Osteoblast (primary cell): ENCODE measurements around the gene NYAP2. TPM values are rescaled to one million over a fixed set of nuclear protein-coding genes. Genes with fewer than 3 reads are reported as not detected.
A peak's percentile ranks its signal among the peaks of the same experiment; 100 is the strongest.

Source experiments
- DNase-seq: peaks from one replicate; pipeline ENCODE4 v3.0.0; 2011; ENCODE audit warnings: low spot score, mixed read lengths; ENCODE audit not compliant: insufficient read length; ENCODE audit errors: missing footprints
- H2AFZ ChIP-seq: 2 replicates; pipeline ENCODE4 v1.6.0; 2011; ENCODE audit warnings: mild to moderate bottlenecking, low read length
- H3K27ac ChIP-seq: 2 replicates; pipeline ENCODE4 v1.5.1; 2011; ENCODE audit warnings: mild to moderate bottlenecking, low read depth, low read length, moderate library complexity
- H3K27me3 ChIP-seq: 2 replicates; pipeline ENCODE4 v1.6.0; 2012; ENCODE audit warnings: mild to moderate bottlenecking, control low read depth, inconsistent platforms, low read length, moderate library complexity; ENCODE audit not compliant: insufficient read depth
- H3K36me3 ChIP-seq: 2 replicates; pipeline ENCODE4 v1.5.1; 2011; ENCODE audit warnings: mild to moderate bottlenecking, low read length, control low read depth, moderate library complexity; ENCODE audit not compliant: insufficient read depth
- H3K4me1 ChIP-seq: 2 replicates; pipeline ENCODE4 v1.5.1; 2011; ENCODE audit warnings: mild to moderate bottlenecking, low read length, control low read depth, moderate library complexity; ENCODE audit not compliant: insufficient read depth
- H3K4me2 ChIP-seq: 2 replicates; pipeline ENCODE4 v1.6.0; 2011; ENCODE audit warnings: mild to moderate bottlenecking, low read length; ENCODE audit not compliant: insufficient read depth
- H3K4me3 ChIP-seq: fragments of 200-600 bp; sonication (generic); 3 replicates; pipeline ENCODE4 v1.5.1; 2012; ENCODE audit warnings: mild to moderate bottlenecking, low read length, inconsistent platforms; ENCODE audit not compliant: insufficient read depth
- H3K79me2 ChIP-seq: 2 replicates; pipeline ENCODE4 v1.6.0; 2012; ENCODE audit warnings: mild to moderate bottlenecking, low read length, control low read depth, inconsistent platforms; ENCODE audit not compliant: insufficient read depth
- H3K9me3 ChIP-seq: 2 replicates; pipeline ENCODE4 v1.5.1; 2011; ENCODE audit warnings: low read depth, low read length, control low read depth
- H4K20me1 ChIP-seq: 2 replicates; pipeline ENCODE4 v1.6.0; 2012; ENCODE audit warnings: mild to moderate bottlenecking, low read length, control low read depth; ENCODE audit not compliant: insufficient read depth
- CTCF ChIP-seq: IDR thresholded peaks from 2 replicates; pipeline ENCODE4 v1.5.1; 2011; ENCODE audit warnings: mild to moderate bottlenecking, low read depth, low read length, moderate library complexity; ENCODE audit errors: extremely low read depth
- total RNA-seq: library from RNA; depleted of rRNA; stranded (reverse); fragments of >200 nt; gene quantifications from 2 replicates; pipeline ENCODE4 v1.2.3, GENCODE V29; 2012

NYAP2 gene
- total RNA-seq = under 0.01 TPM in 1 of 2 replicates, not detected in the other

- Histone ChIP-seq H3K4me2 (no peak within 1 kb of the TSS), H3K9me3 (no peaks in the 10 kb centered on the region), H3K4me3 (no peak within 1 kb of the TSS), H3K4me1 (no peaks in the 10 kb centered on the region), H3K79me2 (no peaks in the 10 kb centered on the region), H3K27ac (no peak within 1 kb of the TSS), H4K20me1 (no peaks in the 10 kb centered on the region), H2AFZ (no peak within 1 kb of the TSS), H3K36me3 (no peaks in the 10 kb centered on the region), H3K27me3 (no peaks in the 10 kb centered on the region)
- DNase-seq = no peak
- TF ChIP-seq CTCF = no peak
Measured at GRCh38 chr2:225399504-225399903, at the start of gene NYAP2. Gene NYAP2 (plus strand): TSS chr2:225399710. CDS start chr2:225408881, 9,171 bp downstream.

GRCh38 chr2:225353579-225354085 lies 45.9 kb upstream of the NYAP2 start:
- no peak for TF ChIP-seq CTCF
- H3K36me3 ChIP-seq = no peaks in the 10 kb centered on the region
- H3K9me3 ChIP-seq = no peaks in the 10 kb centered on the region
- DNase-seq = no peak
- no peaks in the 10 kb centered on the region for H3K4me1 ChIP-seq
- no peak overlapping the region for H3K4me2 ChIP-seq
- H4K20me1 ChIP-seq = no peaks in the 10 kb centered on the region
- no peak overlapping the region for H3K4me3 ChIP-seq
- H2AFZ ChIP-seq = no peak overlapping the region
- no peak overlapping the region for H3K27ac ChIP-seq
- no peaks in the 10 kb centered on the region for H3K27me3 ChIP-seq
- H3K79me2 ChIP-seq = no peaks in the 10 kb centered on the region

- Histone ChIP-seq H4K20me1 (no peaks in the 10 kb centered on the region), H3K79me2 (no peaks in the 10 kb centered on the region), H3K4me2 (no peak overlapping the region), H3K4me1 (no peaks in the 10 kb centered on the region), H3K36me3 (no peaks in the 10 kb centered on the region), H3K27ac (no peak overlapping the region), H3K9me3 (no peaks in the 10 kb centered on the region), H2AFZ (no peak overlapping the region), H3K4me3 (no peak overlapping the region), H3K27me3 (no peaks in the 10 kb centered on the region)
- DNase-seq = peak; percentile 44
- no peak for TF ChIP-seq CTCF
Measured at GRCh38 chr2:225354281-225354774, 45.2 kb upstream of the NYAP2 start.

- DNase-seq = no peak
- TF ChIP-seq CTCF = no peak
Measured at GRCh38 chr2:225355788-225356187, 43.7 kb upstream of the NYAP2 start.

More at GRCh38 chr2:225355788-225356187, 43.7 kb upstream of the NYAP2 start:
- Histone ChIP-seq H3K79me2 (no peaks in the 10 kb centered on the region), H3K4me3 (no peak overlapping the region), H3K9me3 (no peaks in the 10 kb centered on the region), H3K27me3 (no peaks in the 10 kb centered on the region), H2AFZ (no peak overlapping the region), H4K20me1 (no peaks in the 10 kb centered on the region), H3K27ac (no peak overlapping the region), H3K36me3 (no peaks in the 10 kb centered on the region), H3K4me2 (no peak overlapping the region), H3K4me1 (no peaks in the 10 kb centered on the region)
